BE2C (cell line): ENCODE measurements around the gene OR10G6. TPM values are rescaled to one million over a fixed set of nuclear protein-coding genes. Genes with fewer than 3 reads are reported as not detected.
"Not testable (repeated sequence)": the region's sequence is repeated elsewhere in the genome, so short reads cannot be mapped to it uniquely, and the experiment has no call there.

Experiments used
- DNase-seq: peaks from one replicate; pipeline ENCODE4 v3.0.0-alpha.2; 2020
- H3K27me3 ChIP-seq: fragments of 250-450 bp; sonication (Bioruptor Pico); 2 replicates; pipeline ENCODE4 v1.5.1; 2020; ENCODE audit warnings: mild to moderate bottlenecking
- H3K36me3 ChIP-seq: fragments of 250-450 bp; sonication (Bioruptor Pico); 2 replicates; pipeline ENCODE4 v1.5.1; 2020; ENCODE audit warnings: mild to moderate bottlenecking
- H3K4me1 ChIP-seq: fragments of 250-450 bp; sonication (Bioruptor Pico); 2 replicates; pipeline ENCODE4 v1.5.1; 2020
- H3K4me3 ChIP-seq: 2 replicates; pipeline ENCODE4 v1.5.1; 2011; ENCODE audit warnings: low read depth, low read length
- H3K9me3 ChIP-seq: fragments of 250-450 bp; sonication (Bioruptor Pico); 2 replicates; pipeline ENCODE4 v1.5.1; 2020
- CTCF ChIP-seq: IDR thresholded peaks from 2 replicates; pipeline ENCODE4 v1.5.1; 2012; ENCODE audit warnings: mild to moderate bottlenecking, low read depth, low read length
- polyA plus RNA-seq: library from polyadenylated mRNA; unstranded; fragments of >200 nt; gene quantifications from one replicate; pipeline ENCODE4 v1.2.1, GENCODE V29; 2012; ENCODE audit warnings: low read depth, missing spikeins; ENCODE audit not compliant: insufficient read length, insufficient read depth

The OR10G6 gene, protein sequence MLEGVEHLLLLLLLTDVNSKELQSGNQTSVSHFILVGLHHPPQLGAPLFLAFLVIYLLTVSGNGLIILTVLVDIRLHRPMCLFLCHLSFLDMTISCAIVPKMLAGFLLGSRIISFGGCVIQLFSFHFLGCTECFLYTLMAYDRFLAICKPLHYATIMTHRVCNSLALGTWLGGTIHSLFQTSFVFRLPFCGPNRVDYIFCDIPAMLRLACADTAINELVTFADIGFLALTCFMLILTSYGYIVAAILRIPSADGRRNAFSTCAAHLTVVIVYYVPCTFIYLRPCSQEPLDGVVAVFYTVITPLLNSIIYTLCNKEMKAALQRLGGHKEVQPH
- not detected for polyA plus RNA-seq

GRCh38 chr11:123995119-123995518 lies at the start of gene OR10G6:
Gene OR10G6 (minus strand): TSS chr11:123995161. CDS start chr11:123995161, 0 bp downstream.
- Histone ChIP-seq H3K4me1 (no peaks in the 10 kb centered on the region), H3K4me3 (no peak within 1 kb of the TSS), H3K27me3 (no peaks in the 10 kb centered on the region), H3K9me3 (no peaks in the 10 kb centered on the region), H3K36me3 (no peaks in the 10 kb centered on the region)
- TF ChIP-seq CTCF, result no peak
- no peak for DNase-seq

DNA sequence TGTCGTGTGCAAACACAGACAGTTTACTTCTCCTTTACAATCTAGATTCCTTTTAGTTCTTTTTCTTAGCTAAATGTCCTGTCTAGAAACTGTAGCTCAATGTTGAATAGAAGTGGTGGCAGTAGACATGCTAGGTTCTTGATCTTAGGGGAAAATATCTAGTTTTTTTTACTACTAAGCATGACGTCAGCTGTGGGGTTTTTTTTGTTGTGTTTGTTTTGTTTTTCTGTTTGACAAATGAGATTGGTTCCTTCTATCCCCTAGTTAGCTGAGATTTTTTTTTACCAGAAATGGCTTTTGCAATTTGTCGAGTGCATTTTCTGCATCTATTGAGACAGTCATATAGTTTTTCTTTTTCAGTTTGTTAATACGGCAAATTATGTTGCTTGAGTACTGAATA lies 48.5 kb upstream of the OR10G6 start:
- H3K4me1 ChIP-seq, result no peaks in the 10 kb centered on the region
- no peak for TF ChIP-seq CTCF

GRCh38 chr11:124041254-124041653 lies 46.3 kb upstream of the OR10G6 start, which contains the start of gene OR10G7:
Gene OR10G7 (minus strand): TSS chr11:124041325. CDS start chr11:124039001, 2,324 bp downstream.
- no peaks in the 10 kb centered on the region for H3K36me3 ChIP-seq
- no peaks in the 10 kb centered on the region for H3K9me3 ChIP-seq
- TF ChIP-seq CTCF, result no peak
- H3K27me3 ChIP-seq, result no peaks in the 10 kb centered on the region; the same call in 1 of the 2 replicates
- H3K4me3 ChIP-seq, result no peak within 1 kb of the TSS
- no peaks in the 10 kb centered on the region for H3K4me1 ChIP-seq
- DNase-seq, result no peak

More for the DNA sequence above, 48.5 kb upstream of the OR10G6 start:
- H3K27me3 ChIP-seq, result no peaks in the 10 kb centered on the region; the same call in 1 of the 2 replicates
- no peak overlapping the region for H3K4me3 ChIP-seq
- H3K9me3 ChIP-seq, result no peaks in the 10 kb centered on the region
- no peaks in the 10 kb centered on the region for H3K36me3 ChIP-seq
- DNase-seq, result no peak

DNA sequence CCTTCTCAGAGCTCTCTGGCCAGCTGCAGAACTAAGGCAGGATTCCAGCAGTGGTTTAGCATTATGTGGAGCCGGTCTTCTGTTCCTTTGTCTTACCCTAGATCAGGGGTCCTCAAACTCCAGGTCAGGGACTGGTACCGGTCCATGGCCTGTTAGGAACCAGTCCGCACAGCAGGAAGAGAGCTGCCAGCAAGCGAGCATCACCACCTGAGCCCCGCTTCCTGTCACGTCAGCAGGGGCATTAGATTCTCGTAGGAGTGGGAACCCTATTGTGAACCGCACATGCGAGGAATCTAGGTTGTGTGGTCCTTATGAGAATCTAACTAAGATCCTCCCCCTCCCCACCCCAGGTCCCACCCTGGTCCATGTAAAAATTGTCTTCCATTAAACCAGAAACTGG lies 44.6 kb upstream of the OR10G6 start:
- no peak for TF ChIP-seq CTCF
- no peaks in the 10 kb centered on the region for H3K27me3 ChIP-seq
- H3K36me3 ChIP-seq, result no peaks in the 10 kb centered on the region
- H3K4me1 ChIP-seq, result no peaks in the 10 kb centered on the region
- no peak overlapping the region for H3K4me3 ChIP-seq
- no peaks in the 10 kb centered on the region for H3K9me3 ChIP-seq
- no peak for DNase-seq

GRCh38 chr11:124036666-124037065 lies 41.7 kb upstream of the OR10G6 start:
- Histone ChIP-seq H3K4me3 (no peak overlapping the region), H3K4me1 (no peaks in the 10 kb centered on the region), H3K9me3 (no peaks in the 10 kb centered on the region), H3K27me3 (no peaks in the 10 kb centered on the region), H3K36me3 (no peaks in the 10 kb centered on the region)
- no peak for DNase-seq
- TF ChIP-seq CTCF, result no peak

DNA sequence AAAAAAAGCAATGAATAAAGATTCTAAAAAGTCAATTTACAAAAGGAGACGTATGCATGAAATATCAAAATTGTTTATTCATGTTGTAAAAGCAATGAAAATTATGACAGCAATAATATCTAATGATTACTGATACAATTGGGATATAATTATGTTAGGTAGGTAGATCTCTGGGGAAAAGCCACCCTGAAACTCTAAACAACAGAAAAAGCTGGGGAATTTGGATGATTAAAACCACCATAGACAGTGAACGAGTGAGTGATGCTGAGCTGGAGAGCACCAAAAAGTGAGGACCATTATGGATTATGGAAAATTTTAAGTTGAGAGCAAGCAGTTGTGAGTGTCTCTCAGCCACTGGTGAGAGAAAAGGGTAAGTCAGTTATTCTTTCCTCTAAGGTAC lies 31.5 kb upstream of the OR10G6 start, which contains the start of gene OR10G8:
TSS of gene OR10G8 (plus strand) at position 301 of the 400 bp plus-strand sequence. CDS start 2,825 bp downstream, outside the sequence.
- no peak for DNase-seq
- H3K4me1 ChIP-seq, result no peaks in the 10 kb centered on the region
- no peaks in the 10 kb centered on the region for H3K27me3 ChIP-seq
- no peaks in the 10 kb centered on the region for H3K9me3 ChIP-seq
- no peak within 1 kb of the TSS for H3K4me3 ChIP-seq
- no peak for TF ChIP-seq CTCF
- no peaks in the 10 kb centered on the region for H3K36me3 ChIP-seq

GRCh38 chr11:124015837-124016236 lies 20.9 kb upstream of the OR10G6 start:
- H3K9me3 ChIP-seq, H3K36me3 ChIP-seq, H3K4me1 ChIP-seq, H3K4me3 ChIP-seq, H3K27me3 ChIP-seq, DNase-seq: not testable (repeated sequence)
